SK-N-SH (cell line): Measurements from ENCODE around the gene PSTPIP1. TPM values are rescaled to one million over a fixed set of nuclear protein-coding genes. Genes with fewer than 3 reads are reported as not detected.

ENCODE experiments used
- CTCF ChIA-PET: fragments of 300-600, 350-600 bp; formaldehyde crosslinking; extraction: SDS; loops from one replicate; lab custom pipeline; 2021; lab: Yijun Ruan, JAX
- POLR2A ChIA-PET: fragments of 350-600 bp; sonication (Branson Sonifier 250); formaldehyde crosslinking; extraction: SDS; loops from one replicate; lab custom pipeline; 2020; ENCODE audit warnings: antibody characterized with exemption, inconsistent platforms; lab: Yijun Ruan, JAX
- DNase-seq: peaks from one replicate; pipeline ENCODE4 v3.0.0; 2012
- H2AFZ ChIP-seq: fragments of 200-600 bp; sonication (generic); 2 replicates; pipeline ENCODE4 v1.8.1; 2016; ENCODE audit warnings: antibody characterized with exemption, mild to moderate bottlenecking, low read depth
- H3F3A ChIP-seq: fragments of 200-600 bp; sonication (generic); replicated peaks from 2 replicates; pipeline ENCODE3; 2016; ENCODE audit warnings: antibody characterized with exemption, mild to moderate bottlenecking; ENCODE audit not compliant: insufficient read depth
- H3K27ac ChIP-seq, 2 experiments: fragments of 200-500 bp in 1 of 2; fragments of 200-600 bp in 1 of 2; sonication (Bioruptor generic) in 1 of 2; sonication (generic), shearing (Covaris generic) in 1 of 2; 2 replicates each; pipeline versions ENCODE4 v1.5.1 to v1.6.1; 2014 to 2016; ENCODE audit warnings: low read depth in 2 of 2, inconsistent platforms in 1 of 2, low read length in 1 of 2, mild to moderate bottlenecking in 1 of 2, mixed read lengths in 1 of 2
- H3K27me3 ChIP-seq: fragments of 200-600 bp; sonication (generic), shearing (Covaris generic); 2 replicates; pipeline ENCODE4 v1.6.1; 2016; ENCODE audit warnings: mixed run types; ENCODE audit not compliant: insufficient read depth
- H3K36me3 ChIP-seq, 2 experiments: fragments of 200-500 bp in 1 of 2; fragments of 200-600 bp in 1 of 2; sonication (Bioruptor generic) in 1 of 2; sonication (generic) in 1 of 2; replicated peaks in 1 of 2; 2 replicates each; pipeline versions ENCODE3 to v1.5.1; 2014 to 2016; ENCODE audit warnings: low read length in 1 of 2, mild to moderate bottlenecking in 1 of 2; ENCODE audit not compliant: insufficient read depth in 2 of 2, control insufficient read depth in 1 of 2
- H3K4me1 ChIP-seq, 2 experiments: fragments of 200-500 bp in 1 of 2; fragments of 200-600 bp in 1 of 2; sonication (Bioruptor generic) in 1 of 2; sonication (generic), shearing (Covaris generic) in 1 of 2; 2 replicates each; pipeline versions ENCODE4 v1.5.1 to v1.6.1; 2014 to 2016; ENCODE audit warnings: low read depth in 1 of 2, low read length in 1 of 2, mixed run types in 1 of 2; ENCODE audit not compliant: insufficient read depth in 2 of 2, control insufficient read depth in 1 of 2
- H3K4me2 ChIP-seq: fragments of 200-600 bp; sonication (generic), shearing (Covaris generic); 2 replicates; pipeline ENCODE4 v1.6.1; 2017; ENCODE audit warnings: mixed run types
- H3K4me3 ChIP-seq, 2 experiments: fragments of 200-500 bp in 1 of 2; fragments of 200-600 bp in 1 of 2; sonication (Bioruptor generic) in 1 of 2; sonication (generic), shearing (Covaris generic) in 1 of 2; 2 replicates each; pipeline versions ENCODE4 v1.5.1 to v1.8.1; 2014 to 2016; ENCODE audit warnings: low read depth in 2 of 2, inconsistent platforms in 1 of 2, low read length in 1 of 2, mild to moderate bottlenecking in 1 of 2, mixed read lengths in 1 of 2, moderate library complexity in 1 of 2
- H3K79me2 ChIP-seq: fragments of 200-600 bp; sonication (generic); 2 replicates; pipeline ENCODE4 v1.8.1; 2017; ENCODE audit warnings: mild to moderate bottlenecking; ENCODE audit not compliant: insufficient read depth
- H3K9ac ChIP-seq: fragments of 200-600 bp; sonication (generic); 2 replicates; pipeline ENCODE4 v1.6.1; 2017; ENCODE audit warnings: mixed run types
- H3K9me2 ChIP-seq: fragments of 200-600 bp; sonication (generic); 2 replicates; pipeline ENCODE4 v1.6.1; 2017; ENCODE audit warnings: mixed run types
- H3K9me3 ChIP-seq: fragments of 200-600 bp; sonication (generic); 2 replicates; pipeline ENCODE4 v1.6.1; 2017; ENCODE audit warnings: mixed run types, mild to moderate bottlenecking, moderate library complexity
- H4K20me1 ChIP-seq: fragments of 200-600 bp; sonication (generic); 2 replicates; pipeline ENCODE4 v1.6.1; 2017; ENCODE audit warnings: mild to moderate bottlenecking, mixed run types; ENCODE audit not compliant: insufficient read depth
- CHD2 ChIP-seq: fragments of 150-350 bp; IDR thresholded peaks from 2 replicates; pipeline ENCODE4 v1.6.1; 2018; ENCODE audit warnings: low read length; ENCODE audit not compliant: partially characterized antibody
- EP300 ChIP-seq, 2 experiments: IDR thresholded peaks; 2 replicates each; pipeline versions ENCODE4 v1.4.0 to v1.6.1; 2012; ENCODE audit warnings: borderline replicate concordance in 1 of 2, low read depth in 1 of 2, low read length in 1 of 2
- EZH2phosphoT487 ChIP-seq: fragments of 200-600 bp; sonication (generic); IDR thresholded peaks from 2 replicates; pipeline ENCODE4 v1.6.1; 2017; ENCODE audit warnings: low read depth, mixed run types, mild to moderate bottlenecking, antibody characterized with exemption, moderate library complexity, borderline replicate concordance
- FOSL2 ChIP-seq: IDR thresholded peaks from 2 replicates; pipeline ENCODE4 v1.4.0; 2012; ENCODE audit warnings: low read depth, mild to moderate bottlenecking, moderate library complexity, borderline replicate concordance
- FOXJ3 ChIP-seq: sonication (generic); formaldehyde crosslinking; IDR thresholded peaks from 2 replicates; pipeline ENCODE4 v1.5.1; 2020; ENCODE audit warnings: mild to moderate bottlenecking, missing genetic modification reagents
- FOXM1 ChIP-seq: IDR thresholded peaks from 2 replicates; pipeline ENCODE4 v1.4.0; 2012; ENCODE audit warnings: low read depth, mild to moderate bottlenecking
- JUND ChIP-seq: IDR thresholded peaks from 2 replicates; pipeline ENCODE4 v1.4.0; 2012
- NRF1 ChIP-seq: IDR thresholded peaks from 2 replicates; pipeline ENCODE4 v1.6.1; 2012; ENCODE audit warnings: low read depth, mild to moderate bottlenecking, low read length
- RAD21 ChIP-seq: IDR thresholded peaks from 2 replicates; pipeline ENCODE4 v1.6.1; 2012; ENCODE audit warnings: mild to moderate bottlenecking, low read length
- RCOR1 ChIP-seq: fragments of 150-350 bp; IDR thresholded peaks from 2 replicates; pipeline ENCODE4 v1.6.1; 2017; ENCODE audit warnings: antibody characterized with exemption, low read length
- RFX5 ChIP-seq: IDR thresholded peaks from 2 replicates; pipeline ENCODE4 v1.6.1; 2012; ENCODE audit warnings: mild to moderate bottlenecking, improper control_type of control experiment, low read length
- RXRA ChIP-seq: IDR thresholded peaks from 2 replicates; pipeline ENCODE4 v1.4.0; 2012; ENCODE audit warnings: low read depth, mild to moderate bottlenecking, borderline replicate concordance
- SIN3A ChIP-seq: IDR thresholded peaks from 2 replicates; pipeline ENCODE4 v1.6.1; 2012; ENCODE audit warnings: low read depth, mild to moderate bottlenecking, low read length, moderate library complexity, borderline replicate concordance
- TAF1 ChIP-seq: IDR thresholded peaks from 2 replicates; pipeline ENCODE4 v1.6.1; 2012; ENCODE audit warnings: low read depth, mild to moderate bottlenecking, low read length, moderate library complexity, borderline replicate concordance
- TCF12 ChIP-seq: IDR thresholded peaks from 2 replicates; pipeline ENCODE4 v1.4.0; 2012
- YY1 ChIP-seq: IDR thresholded peaks from 2 replicates; pipeline ENCODE4 v1.4.0; 2012; ENCODE audit warnings: low read depth, mild to moderate bottlenecking
- WGBS: methylation state at CpG from one replicate; pipeline ENCODE4 v1.1.6; 2017; ENCODE audit warnings: low lambda C conversion rate; 5-methylcytosine and 5-hydroxymethylcytosine counted together
- polyA plus RNA-seq, 3 experiments: library from polyadenylated mRNA; depleted of rRNA; stranded (reverse); fragments of >200 nt; gene quantifications; 2 replicates each; pipeline ENCODE4 v1.2.3, GENCODE V29; 2012
- TF ChIP-seq, protein P1 (sequence below): IDR thresholded peaks from 2 replicates; pipeline ENCODE4 v1.4.0; 2012; ENCODE audit warnings: low read depth
- TF ChIP-seq, protein P2 (sequence below): IDR thresholded peaks from 2 replicates; pipeline ENCODE4 v1.4.0; 2012; ENCODE audit warnings: low read depth, borderline replicate concordance
- TF ChIP-seq, protein P3 (sequence below): fragments of 150-350 bp; IDR thresholded peaks from 2 replicates; pipeline ENCODE4 v1.6.1; 2017; ENCODE audit warnings: antibody characterized with exemption, low read length, low read depth, borderline replicate concordance
- TF ChIP-seq, protein P4 (sequence below): IDR thresholded peaks from 2 replicates; pipeline ENCODE4 v1.4.0; 2012; ENCODE audit warnings: low read depth, borderline replicate concordance
- TF ChIP-seq, protein P5 (sequence below): IDR thresholded peaks from 2 replicates; pipeline ENCODE4; 2012

PSTPIP1 gene
- polyA plus RNA-seq, 1 of the 3 experiments (the other 2 are of a cell fraction) = 0.69 TPM

DNA sequence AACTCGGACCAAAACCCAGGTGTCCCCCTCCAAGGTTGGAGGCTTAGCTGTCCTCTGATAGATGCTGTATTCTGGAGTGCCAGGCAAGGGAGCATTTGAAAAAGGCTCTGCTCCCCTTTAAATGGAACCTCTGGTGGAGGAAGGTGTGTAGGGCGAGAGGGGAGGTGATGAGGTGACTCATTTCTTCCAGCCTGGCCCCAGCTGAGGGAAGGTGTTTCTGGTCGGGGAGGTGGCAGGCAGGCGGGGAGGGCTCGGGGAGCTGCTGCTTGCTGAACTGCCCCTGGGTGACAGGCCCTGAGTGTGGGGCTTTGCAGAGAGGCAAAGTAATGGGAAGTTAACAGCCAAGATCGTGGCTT lies 18.8 kb downstream of the PSTPIP1 start:
- WGBS = 53% methylated on average over 3 of the region's 6 CpGs
- Histone ChIP-seq H3K9me2 (no peaks in the 10 kb centered on the region), H3K4me3 (no peak overlapping the region), H3K79me2 (no peaks in the 10 kb centered on the region), H3K9ac (no peak overlapping the region), H3K4me2 (no peak overlapping the region), H2AFZ (no peak overlapping the region), H3K27ac (no peak overlapping the region), H3K4me1 (peaks cover 0 to 22% of the 10 kb centered on the region in 2 experiments; a peak in 1 of 4 replicates), H3K27me3 (no peaks in the 10 kb centered on the region), H4K20me1 (no peaks in the 10 kb centered on the region), H3F3A (no peaks in the 10 kb centered on the region), H3K36me3 (no peaks in the 10 kb centered on the region), H3K9me3 (no peaks in the 10 kb centered on the region)
- ChIA-PET CTCF (interaction anchor here (1.3 to 3.4 kb wide), 2 partner anchors 11 to 22 kb away, joined by 6 to 20 read pairs; no protein-coding TSS in a partner anchor), POLR2A (no interaction called here)
- no peak for DNase-seq
- TF ChIP-seq CHD2 (no peak), RFX5 (no peak), FOSL2 (no peak), FOXJ3 (CRISPR knock-in tag) (no peak), FOXM1 (no peak), NRF1 (no peak), EZH2phosphoT487 (no peak), RXRA (no peak), YY1 (no peak), TAF1 (no peak)
- TF ChIP-seq, protein P1, sequence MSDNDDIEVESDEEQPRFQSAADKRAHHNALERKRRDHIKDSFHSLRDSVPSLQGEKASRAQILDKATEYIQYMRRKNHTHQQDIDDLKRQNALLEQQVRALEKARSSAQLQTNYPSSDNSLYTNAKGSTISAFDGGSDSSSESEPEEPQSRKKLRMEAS = no peak
- TF ChIP-seq, protein P2, sequence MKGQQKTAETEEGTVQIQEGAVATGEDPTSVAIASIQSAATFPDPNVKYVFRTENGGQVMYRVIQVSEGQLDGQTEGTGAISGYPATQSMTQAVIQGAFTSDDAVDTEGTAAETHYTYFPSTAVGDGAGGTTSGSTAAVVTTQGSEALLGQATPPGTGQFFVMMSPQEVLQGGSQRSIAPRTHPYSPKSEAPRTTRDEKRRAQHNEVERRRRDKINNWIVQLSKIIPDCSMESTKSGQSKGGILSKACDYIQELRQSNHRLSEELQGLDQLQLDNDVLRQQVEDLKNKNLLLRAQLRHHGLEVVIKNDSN = no peak
- TF ChIP-seq, protein P3, sequence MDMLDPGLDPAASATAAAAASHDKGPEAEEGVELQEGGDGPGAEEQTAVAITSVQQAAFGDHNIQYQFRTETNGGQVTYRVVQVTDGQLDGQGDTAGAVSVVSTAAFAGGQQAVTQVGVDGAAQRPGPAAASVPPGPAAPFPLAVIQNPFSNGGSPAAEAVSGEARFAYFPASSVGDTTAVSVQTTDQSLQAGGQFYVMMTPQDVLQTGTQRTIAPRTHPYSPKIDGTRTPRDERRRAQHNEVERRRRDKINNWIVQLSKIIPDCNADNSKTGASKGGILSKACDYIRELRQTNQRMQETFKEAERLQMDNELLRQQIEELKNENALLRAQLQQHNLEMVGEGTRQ = no peak

DNA sequence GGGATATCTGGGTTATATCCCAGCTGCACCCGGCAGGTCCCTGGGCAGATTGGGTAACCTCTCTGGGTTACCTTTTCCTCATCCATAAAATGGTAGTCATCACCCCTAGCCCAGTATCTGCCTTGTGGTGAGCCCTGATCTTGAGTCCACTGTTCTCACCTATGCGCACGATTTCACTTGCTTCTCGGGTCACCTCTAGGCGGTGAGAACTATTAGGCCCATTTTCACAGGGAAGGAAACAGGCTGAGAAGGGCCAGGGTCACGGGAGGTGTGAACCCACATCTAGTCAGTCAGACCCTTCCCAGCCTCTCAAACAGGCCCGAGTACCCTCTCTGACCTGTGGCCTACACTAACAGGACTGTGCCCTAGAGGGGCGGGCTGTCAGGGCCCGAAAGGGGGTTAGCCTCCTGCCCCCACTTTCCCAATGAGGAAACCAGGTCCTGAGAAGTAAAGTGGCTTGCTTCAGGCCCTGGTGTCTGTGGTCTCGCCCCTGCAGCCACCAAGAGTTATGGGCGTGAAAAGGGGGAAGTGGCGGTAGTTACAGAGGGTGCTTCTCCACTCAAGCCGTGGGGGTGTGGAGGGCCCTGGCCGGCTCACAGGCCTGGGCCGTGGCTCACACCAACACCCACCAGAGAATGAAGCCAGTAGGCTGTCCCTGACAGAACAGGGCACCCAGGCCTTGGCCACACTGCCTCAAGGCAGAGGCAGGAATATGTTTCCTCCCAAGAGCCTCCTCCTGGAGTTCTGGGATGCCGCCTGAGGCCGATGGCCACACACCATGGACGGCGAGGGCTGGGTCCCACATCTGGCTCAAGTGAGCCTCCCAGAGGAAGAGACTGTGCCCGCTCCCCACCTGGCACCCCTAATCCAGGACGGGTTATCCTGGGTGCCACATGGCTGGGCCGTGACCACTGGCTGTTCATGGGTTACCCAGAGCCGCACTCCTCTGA lies 19.5 kb downstream of the PSTPIP1 start:
- no peak for DNase-seq
- H3K4me3 ChIP-seq = no peak overlapping the region
- no peaks in the 10 kb centered on the region for H3K9me2 ChIP-seq
- no peak overlapping the region for H3K4me2 ChIP-seq
- H3K27me3 ChIP-seq = no peaks in the 10 kb centered on the region
- H3K9me3 ChIP-seq = no peaks in the 10 kb centered on the region
- H3F3A ChIP-seq = no peaks in the 10 kb centered on the region
- no peaks in the 10 kb centered on the region for H3K79me2 ChIP-seq
- H3K9ac ChIP-seq = no peak overlapping the region
- POLR2A ChIA-PET = no interaction called here
- H3K36me3 ChIP-seq = no peaks in the 10 kb centered on the region
- no peak overlapping the region for H2AFZ ChIP-seq
- no peaks in the 10 kb centered on the region for H4K20me1 ChIP-seq
- peaks cover 0 to 23% of the 10 kb centered on the region in 2 experiments; a peak in 1 of 4 replicates for H3K4me1 ChIP-seq
- no peak overlapping the region for H3K27ac ChIP-seq
- 78% methylated on average over 13 of the region's 23 CpGs for WGBS
- CTCF ChIA-PET = interaction anchor here (0.6 to 3.4 kb wide), 4 partner anchors 10 to 104 kb away, joined by 3 to 20 read pairs (median 4); no protein-coding TSS in a partner anchor
- TF ChIP-seq FOXM1 (no peak), RCOR1 (no peak), JUND (no peak), CHD2 (no peak), EP300 (IDR thresholded peaks at IDR 0.05; ENCODE audit: borderline replicate concordance in 1 of 2, low read depth in 1 of 2, low read length in 1 of 2) (no peak), SIN3A (no peak), TCF12 (no peak), EZH2phosphoT487 (no peak), NRF1 (no peak), RAD21 (no peak), RXRA (no peak)
- TF ChIP-seq, protein P4, sequence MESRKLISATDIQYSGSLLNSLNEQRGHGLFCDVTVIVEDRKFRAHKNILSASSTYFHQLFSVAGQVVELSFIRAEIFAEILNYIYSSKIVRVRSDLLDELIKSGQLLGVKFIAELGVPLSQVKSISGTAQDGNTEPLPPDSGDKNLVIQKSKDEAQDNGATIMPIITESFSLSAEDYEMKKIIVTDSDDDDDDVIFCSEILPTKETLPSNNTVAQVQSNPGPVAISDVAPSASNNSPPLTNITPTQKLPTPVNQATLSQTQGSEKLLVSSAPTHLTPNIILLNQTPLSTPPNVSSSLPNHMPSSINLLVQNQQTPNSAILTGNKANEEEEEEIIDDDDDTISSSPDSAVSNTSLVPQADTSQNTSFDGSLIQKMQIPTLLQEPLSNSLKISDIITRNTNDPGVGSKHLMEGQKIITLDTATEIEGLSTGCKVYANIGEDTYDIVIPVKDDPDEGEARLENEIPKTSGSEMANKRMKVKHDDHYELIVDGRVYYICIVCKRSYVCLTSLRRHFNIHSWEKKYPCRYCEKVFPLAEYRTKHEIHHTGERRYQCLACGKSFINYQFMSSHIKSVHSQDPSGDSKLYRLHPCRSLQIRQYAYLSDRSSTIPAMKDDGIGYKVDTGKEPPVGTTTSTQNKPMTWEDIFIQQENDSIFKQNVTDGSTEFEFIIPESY = no peak
- TF ChIP-seq, protein P5, sequence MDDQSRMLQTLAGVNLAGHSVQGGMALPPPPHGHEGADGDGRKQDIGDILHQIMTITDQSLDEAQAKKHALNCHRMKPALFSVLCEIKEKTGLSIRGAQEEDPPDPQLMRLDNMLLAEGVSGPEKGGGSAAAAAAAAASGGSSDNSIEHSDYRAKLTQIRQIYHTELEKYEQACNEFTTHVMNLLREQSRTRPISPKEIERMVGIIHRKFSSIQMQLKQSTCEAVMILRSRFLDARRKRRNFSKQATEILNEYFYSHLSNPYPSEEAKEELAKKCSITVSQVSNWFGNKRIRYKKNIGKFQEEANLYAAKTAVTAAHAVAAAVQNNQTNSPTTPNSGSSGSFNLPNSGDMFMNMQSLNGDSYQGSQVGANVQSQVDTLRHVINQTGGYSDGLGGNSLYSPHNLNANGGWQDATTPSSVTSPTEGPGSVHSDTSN = no peak
